Measurements from ENCODE around the gene ZNF396.

DNA sequence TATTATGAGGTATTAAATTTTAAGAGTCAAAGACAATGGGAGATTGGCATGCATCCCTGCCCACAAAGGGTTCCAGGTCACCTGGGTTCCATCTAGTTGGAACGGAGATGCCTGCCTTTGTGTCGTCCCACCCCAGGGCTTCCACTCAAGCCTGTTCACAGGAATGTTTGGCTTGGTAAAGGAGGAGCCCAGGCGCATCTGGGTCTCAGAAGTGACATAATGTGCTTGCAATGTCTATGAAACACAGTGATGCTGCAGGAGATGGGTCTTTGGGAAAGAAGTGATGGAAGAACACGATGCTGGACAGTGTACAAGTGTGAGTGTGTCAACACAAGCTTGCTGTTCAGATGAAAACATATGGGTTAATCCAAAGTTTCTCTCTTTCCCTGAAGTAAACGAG is 49.6 kb upstream of the ZNF396 start:
- TF ChIP-seq, protein P1, sequence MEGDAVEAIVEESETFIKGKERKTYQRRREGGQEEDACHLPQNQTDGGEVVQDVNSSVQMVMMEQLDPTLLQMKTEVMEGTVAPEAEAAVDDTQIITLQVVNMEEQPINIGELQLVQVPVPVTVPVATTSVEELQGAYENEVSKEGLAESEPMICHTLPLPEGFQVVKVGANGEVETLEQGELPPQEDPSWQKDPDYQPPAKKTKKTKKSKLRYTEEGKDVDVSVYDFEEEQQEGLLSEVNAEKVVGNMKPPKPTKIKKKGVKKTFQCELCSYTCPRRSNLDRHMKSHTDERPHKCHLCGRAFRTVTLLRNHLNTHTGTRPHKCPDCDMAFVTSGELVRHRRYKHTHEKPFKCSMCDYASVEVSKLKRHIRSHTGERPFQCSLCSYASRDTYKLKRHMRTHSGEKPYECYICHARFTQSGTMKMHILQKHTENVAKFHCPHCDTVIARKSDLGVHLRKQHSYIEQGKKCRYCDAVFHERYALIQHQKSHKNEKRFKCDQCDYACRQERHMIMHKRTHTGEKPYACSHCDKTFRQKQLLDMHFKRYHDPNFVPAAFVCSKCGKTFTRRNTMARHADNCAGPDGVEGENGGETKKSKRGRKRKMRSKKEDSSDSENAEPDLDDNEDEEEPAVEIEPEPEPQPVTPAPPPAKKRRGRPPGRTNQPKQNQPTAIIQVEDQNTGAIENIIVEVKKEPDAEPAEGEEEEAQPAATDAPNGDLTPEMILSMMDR (IDR thresholded peaks at IDR 0.05): no peak
- no peak for TF ChIP-seq POLR2A (IDR thresholded peaks at IDR 0.05)
